Stimulated activated CD4-positive, alpha-beta T cell treated with anti-CD3 and anti-CD28 coated beads, TNF-alpha, amount 100 ng/mL, for 4 hours (primary cell): ENCODE data around the gene RBSN.

Experiments
- DNase-seq, 3 experiments: peaks; one replicate each; pipeline ENCODE4 v3.0.0-alpha.2; 2020; ENCODE audit warnings: low read depth in 3 of 3

Gene RBSN

DNA sequence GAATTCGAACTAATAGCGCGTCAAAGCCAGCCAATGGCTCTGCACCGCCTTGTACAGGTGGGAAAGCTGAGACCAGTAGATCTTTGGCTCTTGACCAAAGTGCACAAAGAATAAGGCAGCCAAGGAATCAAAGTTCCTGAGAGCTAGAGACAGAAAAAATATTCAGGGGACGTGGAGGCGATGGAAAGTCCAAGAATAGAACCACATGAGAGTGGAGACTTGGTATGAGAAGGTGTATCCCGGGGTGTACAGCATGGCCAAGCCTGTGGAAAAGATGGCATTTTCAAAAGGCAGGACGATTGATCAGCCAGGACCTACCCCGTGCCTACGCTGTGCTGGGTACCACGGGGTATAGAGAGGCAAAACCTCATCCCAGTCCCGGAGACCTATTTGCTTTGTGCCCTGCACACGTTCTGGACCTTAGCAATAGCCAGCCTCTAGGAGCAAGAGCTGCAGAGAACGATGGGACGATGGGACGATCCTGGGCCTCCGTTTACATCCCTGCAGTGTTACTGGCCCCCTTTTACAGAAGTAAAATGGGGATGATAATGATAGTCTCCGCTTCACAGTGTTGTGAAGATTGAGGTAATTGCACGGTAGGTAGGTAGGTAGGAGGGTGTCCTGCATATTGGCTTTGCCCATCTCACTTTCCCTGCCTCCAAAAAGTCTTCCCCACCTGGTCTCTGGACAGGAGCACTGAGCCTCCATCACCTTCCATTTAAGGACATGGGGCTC lies 583 bp upstream of the RBSN start:
- DNase-seq, result no peak

- DNase-seq, result no peak
Measured at GRCh38 chr3:15097891-15098290, 1.1 kb downstream of the RBSN start.

DNA sequence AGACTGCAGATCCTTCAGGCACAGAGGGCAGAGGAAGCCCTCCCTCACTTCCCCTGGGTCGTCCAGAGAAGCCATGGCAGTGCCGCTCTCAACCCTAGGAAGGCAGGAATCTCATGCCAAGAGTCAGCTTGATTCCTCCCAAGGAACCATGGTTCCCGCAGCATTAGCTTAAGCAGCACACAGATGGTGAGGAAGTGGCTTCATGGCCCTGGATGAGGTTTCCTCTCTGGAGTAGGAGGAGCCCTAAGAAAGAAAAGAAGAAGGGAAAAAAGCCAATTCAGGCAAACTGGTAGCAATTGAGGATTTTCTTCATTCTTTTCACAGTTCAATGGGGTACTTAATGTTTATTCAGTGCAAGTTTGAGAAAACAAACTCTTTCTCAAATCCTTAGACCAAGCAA lies 2.9 kb downstream of the RBSN start:
- DNase-seq, result no peak

DNA sequence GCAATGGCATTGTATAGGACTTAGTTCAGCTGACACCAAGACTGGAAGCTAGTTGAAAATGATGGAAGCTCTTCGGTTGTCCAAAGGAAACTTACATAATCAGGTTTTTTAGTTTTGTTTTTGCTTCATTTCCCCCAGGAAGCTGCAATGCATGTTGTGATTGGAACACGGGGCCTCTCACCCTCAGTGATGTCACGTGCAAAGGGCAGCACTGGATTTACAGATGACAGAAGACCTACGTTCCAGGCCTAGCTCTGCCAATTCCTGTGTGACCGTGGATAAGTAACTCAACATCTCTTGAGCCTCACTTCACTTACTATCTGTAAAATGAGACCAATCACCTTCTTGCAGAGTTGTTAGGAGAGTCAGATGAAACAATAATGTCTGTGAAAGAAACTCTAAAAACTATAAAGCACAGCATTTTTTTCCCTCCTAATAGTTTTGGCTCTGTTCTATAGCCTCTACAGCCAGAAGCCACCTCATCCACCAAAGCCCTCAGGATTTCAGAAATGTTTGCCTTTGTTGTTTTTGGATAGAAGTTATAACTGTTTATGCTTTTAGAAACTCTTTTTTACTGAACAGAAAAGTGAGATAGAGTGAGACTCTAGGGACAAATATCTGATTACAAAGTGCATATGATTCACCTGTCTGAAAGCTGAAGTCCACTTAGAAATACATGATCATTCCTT lies 4.6 kb downstream of the RBSN start:
- DNase-seq, result no peak

DNA sequence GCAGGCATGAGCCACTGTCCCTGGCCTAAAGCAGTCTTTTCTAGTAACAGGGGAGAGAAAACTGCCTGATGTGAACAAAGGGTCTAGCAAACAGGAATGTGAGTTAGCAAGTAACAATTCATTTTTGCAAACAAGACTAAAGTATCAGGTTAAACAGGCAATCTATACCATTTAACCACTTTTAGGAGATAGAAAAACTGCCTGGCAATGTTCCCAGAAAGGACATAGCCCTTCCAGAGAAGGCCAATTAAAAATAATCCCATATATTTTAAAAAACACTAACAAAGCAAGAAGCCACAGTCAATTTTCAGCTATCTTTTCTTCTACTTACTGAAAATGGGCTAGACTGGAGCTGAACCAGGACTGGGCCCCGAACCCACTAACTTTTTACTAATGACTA lies 6.3 kb downstream of the RBSN start:
- DNase-seq, result no peak

GRCh38 chr3:15091575-15091974 lies 7.4 kb downstream of the RBSN start:
- DNase-seq, result no peak

- no peak for DNase-seq
Measured at GRCh38 chr3:15089201-15089600, 9.7 kb downstream of the RBSN start.

DNA sequence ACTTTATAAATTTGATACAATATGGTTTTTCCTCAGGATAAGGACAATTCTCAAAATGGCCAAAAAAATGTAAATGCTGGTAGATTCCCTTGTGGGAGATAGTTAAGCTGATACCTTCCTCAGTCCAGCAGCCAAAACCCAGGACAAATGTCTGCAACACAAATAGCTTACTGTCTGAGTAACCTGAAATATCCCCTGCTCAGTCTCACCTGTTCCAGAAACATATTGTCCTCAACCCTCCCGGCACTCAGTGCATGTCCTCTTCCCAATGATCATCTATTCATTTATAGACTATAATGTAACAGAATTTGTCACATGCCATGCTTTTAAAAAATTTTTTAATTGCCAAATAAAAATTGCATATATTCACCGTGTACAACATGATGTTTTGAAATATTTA lies 12.2 kb downstream of the RBSN start:
- DNase-seq, result no peak

DNA sequence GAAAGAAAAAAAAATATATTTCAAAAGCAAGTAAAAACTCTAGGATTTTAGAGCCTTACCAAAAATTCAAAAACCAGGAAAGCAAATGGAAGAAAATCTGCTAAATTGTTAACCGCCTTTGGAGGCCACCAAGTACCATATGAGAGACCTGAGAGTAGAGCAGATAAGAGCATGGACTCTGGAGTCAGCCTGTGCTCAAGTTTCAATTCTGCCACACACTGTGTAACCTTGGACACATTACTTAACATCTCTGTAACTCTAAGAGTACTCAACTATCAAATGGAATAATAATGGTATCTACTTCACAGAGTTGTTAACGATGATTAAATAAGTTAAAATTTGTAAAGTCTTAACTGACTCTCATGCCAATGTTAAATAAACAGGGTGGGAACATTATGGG lies 12.7 kb downstream of the RBSN start:
- DNase-seq, result no peak

GRCh38 chr3:15083252-15083651 lies 15.7 kb downstream of the RBSN start:
- no peak for DNase-seq

DNA sequence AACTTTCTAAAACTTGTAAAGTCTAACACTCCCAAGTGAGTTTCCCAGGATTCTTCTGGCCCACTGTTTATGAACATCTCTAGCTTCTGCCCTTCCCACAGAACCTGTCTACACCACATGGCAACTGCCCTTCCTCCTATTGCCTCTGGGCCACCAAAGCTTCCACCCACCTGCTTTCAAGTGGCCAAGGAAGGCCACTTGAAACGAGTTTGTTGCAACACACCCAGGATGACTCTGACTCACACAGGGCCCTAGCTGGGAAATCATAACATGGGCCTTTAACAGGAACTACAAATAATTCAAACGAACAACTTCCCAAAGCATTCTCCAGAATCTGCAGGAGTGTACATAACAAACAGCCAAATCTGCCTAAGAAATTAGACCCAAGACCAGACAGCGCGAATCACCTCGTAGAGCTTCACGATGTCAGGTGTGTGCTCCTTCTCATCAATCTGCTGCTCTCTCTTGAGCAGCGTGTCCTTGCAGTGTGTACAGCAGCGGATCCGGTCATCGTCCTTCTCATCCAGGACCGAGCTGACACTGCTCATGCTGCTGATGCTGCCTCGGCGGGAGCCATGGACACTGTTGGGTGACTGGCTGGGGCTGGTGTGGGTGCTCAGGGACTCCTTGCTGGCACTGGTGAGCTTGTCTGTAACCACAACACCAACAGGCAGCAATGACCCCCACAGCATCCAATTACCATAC lies 16.8 kb downstream of the RBSN start:
- no peak for DNase-seq

DNA sequence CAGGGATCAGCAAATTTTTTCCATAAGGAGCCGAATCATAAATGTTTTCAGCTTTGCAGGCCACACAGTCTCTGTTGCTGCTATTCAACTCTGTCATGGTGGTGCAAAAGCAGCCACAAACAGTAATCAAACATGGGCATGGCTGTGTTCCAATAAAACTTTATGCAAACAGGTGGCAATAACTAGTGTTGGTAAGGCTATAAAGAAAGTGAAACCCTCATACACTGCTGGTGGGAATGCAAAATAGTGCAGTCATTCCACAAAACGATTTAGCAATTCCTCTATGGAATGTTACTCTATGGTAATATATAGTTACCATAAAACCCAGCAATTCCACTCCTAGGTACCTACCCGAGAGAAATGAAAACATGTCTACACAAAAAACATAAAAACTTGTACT lies 19.9 kb downstream of the RBSN start:
- DNase-seq, result no peak

DNA sequence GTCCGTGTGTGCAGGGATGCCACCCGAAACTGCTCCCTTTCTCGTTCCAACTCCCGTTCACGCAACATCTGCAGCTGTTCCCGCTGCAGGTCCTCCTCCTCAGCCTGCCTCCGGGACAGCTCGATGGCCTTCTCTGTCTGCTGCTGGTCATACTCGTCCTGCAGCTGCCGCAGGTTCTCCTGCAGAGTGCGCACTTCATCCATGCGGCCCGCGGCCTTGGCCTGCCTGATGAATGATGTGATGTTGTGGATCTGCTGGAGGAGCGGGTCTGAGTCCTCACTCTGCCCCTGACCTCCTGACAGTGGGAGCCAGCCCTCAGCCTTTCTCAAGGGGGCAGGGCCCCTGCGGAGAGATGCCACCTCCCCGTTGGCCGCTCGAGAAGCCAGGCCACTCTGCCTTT lies 24.4 kb downstream of the RBSN start:
- DNase-seq, result no peak

DNA sequence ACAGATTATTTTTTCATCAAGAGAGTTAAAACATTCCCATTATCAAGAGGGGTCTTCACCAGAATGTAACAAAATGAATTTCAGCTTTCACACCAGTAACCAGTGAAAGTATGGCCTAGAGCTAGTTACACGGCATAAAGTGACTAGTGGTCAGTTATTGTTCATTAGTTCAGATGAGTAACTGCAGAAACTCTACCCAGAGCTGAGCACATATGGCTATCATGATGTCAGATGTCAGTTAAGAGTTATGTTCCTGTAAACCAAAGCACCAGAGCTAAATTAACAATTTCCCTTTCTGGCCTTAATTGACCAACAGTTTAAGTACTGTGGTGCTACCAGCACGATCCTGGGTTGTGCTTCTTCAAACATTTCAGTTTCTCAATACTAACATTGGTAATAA lies 27.2 kb downstream of the RBSN start:
- DNase-seq, result no peak

GRCh38 chr3:15069441-15069840 lies 29.5 kb downstream of the RBSN start:
- no peak for DNase-seq

DNA sequence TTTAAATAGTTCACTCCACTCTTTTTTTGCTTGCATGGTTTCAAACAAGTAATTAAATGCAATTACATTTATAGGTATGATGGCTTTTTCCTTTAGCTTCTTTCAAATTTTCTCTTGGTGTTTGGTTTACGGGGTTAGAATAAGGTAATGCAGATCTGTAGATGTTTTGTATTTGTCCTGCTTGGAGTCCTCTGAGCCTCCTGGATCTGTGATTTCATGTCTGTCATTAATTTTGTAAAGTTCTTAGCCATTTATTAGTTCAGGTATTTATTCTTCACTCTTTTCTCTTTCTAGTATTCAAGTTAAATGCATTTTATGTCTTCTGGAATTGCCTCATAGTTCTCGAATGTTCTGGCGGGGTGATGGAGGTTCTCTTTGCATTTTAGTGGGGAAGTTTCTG lies 32.5 kb downstream of the RBSN start:
- no peak for DNase-seq

DNA sequence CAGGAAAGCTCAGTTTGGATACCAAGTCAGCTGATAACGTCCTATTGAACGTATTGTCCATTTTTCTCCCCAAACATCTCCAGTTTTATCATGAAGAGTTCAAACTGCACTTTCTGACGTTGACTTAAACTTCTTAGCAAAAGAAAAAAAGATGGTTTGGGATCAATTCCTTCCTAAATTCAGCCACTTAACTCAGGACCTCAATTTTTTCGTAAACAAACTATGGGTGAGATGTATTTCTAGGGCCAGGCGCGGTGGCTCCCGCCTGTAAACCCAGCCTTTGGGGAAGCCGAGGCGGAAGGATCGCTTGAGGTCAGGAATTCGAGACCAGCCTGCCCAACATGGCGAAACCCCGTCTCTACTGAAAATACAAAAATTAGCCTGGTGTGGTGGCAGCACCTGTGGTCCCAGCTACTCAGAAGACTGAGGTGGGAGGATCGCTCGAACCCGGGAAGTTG lies 33.4 kb downstream of the RBSN start:
- DNase-seq, result no peak

GRCh38 chr3:15064835-15065549 lies 34.0 kb downstream of the RBSN start, which contains the start of gene MRPS25:
Gene MRPS25 (minus strand): TSS chr3:15065315. CDS start chr3:15065194, 121 bp downstream.
- peak; percentile 70 to 84 (median 80) for DNase-seq

GRCh38 chr3:15064299-15064834 lies 34.6 kb downstream of the RBSN start:
- no peak for DNase-seq

GRCh38 chr3:15063656-15064286 lies 35.2 kb downstream of the RBSN start:
- DNase-seq, result no peak

GRCh38 chr3:15063238-15063637 lies 35.7 kb downstream of the RBSN start:
- DNase-seq, result no peak
